HepG2 (cell line): Measurements from ENCODE around the gene VKORC1. TPM values are rescaled to one million over a fixed set of nuclear protein-coding genes. Genes with fewer than 3 reads are reported as not detected.
A peak's percentile ranks its signal among the peaks of the same experiment; 100 is the strongest.

Source experiments
- ATF4 ChIP-seq, 2 experiments: fragments of 450-650 bp in 1 of 2; sonication (generic) in 1 of 2; formaldehyde crosslinking; IDR thresholded peaks; 2 replicates each; pipeline versions ENCODE4 v1.5.0 to v1.8.0; 2020 to 2022; ENCODE audit warnings: mild to moderate bottlenecking in 1 of 2, missing genetic modification reagents in 1 of 2
- BRF2 ChIP-seq: sonication (generic); formaldehyde crosslinking; IDR thresholded peaks from 2 replicates; pipeline ENCODE4 v1.8.1; 2022; ENCODE audit warnings: mild to moderate bottlenecking, missing genetic modification reagents
- ELF1 ChIP-seq: sonication (generic); formaldehyde crosslinking; IDR thresholded peaks from 2 replicates; pipeline ENCODE4 v1.4.0; 2020; ENCODE audit warnings: missing genetic modification reagents
- FLYWCH1 ChIP-seq: sonication (generic); formaldehyde crosslinking; IDR thresholded peaks from 2 replicates; pipeline ENCODE4 v1.8.1; 2023; ENCODE audit warnings: mild to moderate bottlenecking, missing genetic modification reagents
- MATR3 ChIP-seq: sonication (generic); formaldehyde crosslinking; IDR thresholded peaks from 2 replicates; pipeline ENCODE4 v1.4.0; 2020; ENCODE audit warnings: missing genetic modification reagents
- MTA1 ChIP-seq: sonication (generic); formaldehyde crosslinking; IDR thresholded peaks from 2 replicates; pipeline ENCODE4 v1.4.0; 2020; ENCODE audit warnings: missing genetic modification reagents, mild to moderate bottlenecking, borderline replicate concordance
- PLRG1 ChIP-seq: fragments of 450-650 bp; conservative IDR thresholded peaks from 2 replicates; pipeline ENCODE4 v1.6.1; 2016
- POLR2A ChIP-seq, 2 experiments: IDR thresholded peaks; 2 replicates each; pipeline ENCODE4 v1.6.1; 2011; ENCODE audit warnings: low read depth in 2 of 2, low read length in 2 of 2, mild to moderate bottlenecking in 1 of 2, moderate library complexity in 1 of 2; ENCODE audit not compliant: insufficient read depth in 1 of 2
- RFX3 ChIP-seq: IDR thresholded peaks from 2 replicates; pipeline ENCODE4 v1.6.1; 2016; ENCODE audit warnings: missing biosample characterization, missing genetic modification reagents
- SKIL ChIP-seq: sonication (generic); formaldehyde crosslinking; IDR thresholded peaks from 2 replicates; pipeline ENCODE4 v1.8.0; 2022; ENCODE audit warnings: missing genetic modification reagents, mild to moderate bottlenecking, moderate library complexity, borderline replicate concordance
- TFDP1 ChIP-seq: IDR thresholded peaks from 2 replicates; pipeline ENCODE4 v1.6.1; 2016; ENCODE audit warnings: missing compliant biosample characterization, missing genetic modification reagents, borderline replicate concordance
- ZBTB39 ChIP-seq: sonication (generic); formaldehyde crosslinking; IDR thresholded peaks from 2 replicates; pipeline ENCODE4 v1.5.0; 2020; ENCODE audit warnings: missing genetic modification reagents
- ZBTB7A ChIP-seq: sonication (generic); formaldehyde crosslinking; IDR thresholded peaks from 2 replicates; pipeline ENCODE4 v1.8.0; 2022; ENCODE audit warnings: mild to moderate bottlenecking, missing genetic modification reagents
- ZNF292 ChIP-seq: sonication (generic); formaldehyde crosslinking; IDR thresholded peaks from 2 replicates; pipeline ENCODE4 v1.8.1; 2022; ENCODE audit warnings: mild to moderate bottlenecking, low read depth, missing genetic modification reagents, borderline replicate concordance
- ZNF333 ChIP-seq: sonication (generic); formaldehyde crosslinking; IDR thresholded peaks from 2 replicates; pipeline ENCODE4 v1.4.0; 2020; ENCODE audit warnings: mild to moderate bottlenecking, missing genetic modification reagents, borderline replicate concordance
- ZNF343 ChIP-seq: sonication (generic); formaldehyde crosslinking; IDR thresholded peaks from 2 replicates; pipeline ENCODE4 v1.4.0; 2020; ENCODE audit warnings: mild to moderate bottlenecking, missing genetic modification reagents
- ZNF564 ChIP-seq: sonication (generic); formaldehyde crosslinking; IDR thresholded peaks from 2 replicates; pipeline ENCODE4 v1.8.1; 2023; ENCODE audit warnings: mild to moderate bottlenecking, missing genetic modification reagents
- ZNF597 ChIP-seq: sonication (generic); formaldehyde crosslinking; IDR thresholded peaks from 2 replicates; pipeline ENCODE4 v1.5.0; 2020; ENCODE audit warnings: missing genetic modification reagents
- ZNF670 ChIP-seq: sonication (generic); formaldehyde crosslinking; IDR thresholded peaks from 2 replicates; pipeline ENCODE4 v1.8.0; 2022; ENCODE audit warnings: mild to moderate bottlenecking, missing genetic modification reagents, borderline replicate concordance
- ZNF777 ChIP-seq: sonication (generic); formaldehyde crosslinking; IDR thresholded peaks from 2 replicates; pipeline ENCODE4 v1.4.0; 2020; ENCODE audit warnings: missing genetic modification reagents
- polyA plus RNA-seq, 8 experiments: library from polyadenylated mRNA; depleted of rRNA in 3 of 8; stranded (reverse) in 7 of 8; unstranded in 1 of 8; fragments of >200 nt; fragmentation: Illumina TruSeq in 4 of 8; extraction: Trizol in 4 of 8; gene quantifications; 2 replicates each; pipeline versions ENCODE4 v1.2.1 to v1.2.3, GENCODE V29; 2011 to 2016; ENCODE audit warnings: low read depth in 4 of 8, missing spikeins in 1 of 8, mixed read lengths in 1 of 8; ENCODE audit not compliant: insufficient read depth in 1 of 8
- total RNA-seq, 5 experiments: library from RNA; depleted of rRNA; stranded (reverse); fragments of >200 nt; fragmentation: Illumina TruSeq; extraction: Trizol; gene quantifications; 2 replicates each; pipeline ENCODE4 v1.2.3, GENCODE V29; 2016; ENCODE audit warnings: low read depth in 1 of 5

The VKORC1 gene
- total and polyA plus RNA-seq, 2 of the 13 experiments (the other 11 are each of a cell fraction or from before 2014, with no cell fraction given): 141 to 615 TPM

GRCh38 chr16:31117384-31118222 lies 23.0 kb upstream of the VKORC1 start, which contains the start of gene KAT8 (continued):
- TF ChIP-seq ELF1 (peak; percentile 74), ZNF343 (CRISPR knock-in tag) (peak; percentile 85; the same call in 1 of the 2 replicates), ATF4 (CRISPR knock-in tag; IDR thresholded peaks at IDR 0.05) (peak in 1 of 2 experiments; percentile 87; a peak in 2 of 4 replicates), SKIL (peak; percentile 65), TFDP1 (CRISPR knock-in tag) (peak; percentile 87), FLYWCH1 (CRISPR knock-in tag) (no peak), ZNF564 (CRISPR knock-in tag) (0 out of 2 replicates have a peak, but pooled peaks have one; percentile 38), RFX3 (CRISPR knock-in tag) (no peak), ZNF670 (CRISPR knock-in tag) (no peak; the same call in 1 of the 2 replicates), ZBTB39 (no peak), ZNF292 (CRISPR knock-in tag) (no peak), ZNF777 (CRISPR knock-in tag) (0 out of 2 replicates have a peak, but pooled peaks have one; percentile 26), ZNF333 (CRISPR knock-in tag) (no peak), MTA1 (CRISPR knock-in tag) (peak; percentile 60; the same call in 1 of the 2 replicates), PLRG1 (no peak), ZNF597 (no peak), MATR3 (CRISPR knock-in tag) (0 out of 2 replicates have a peak, but pooled peaks have one; percentile 45), BRF2 (peak; percentile 60; the same call in 1 of the 2 replicates), ZBTB7A (peak; percentile 55; the same call in 1 of the 2 replicates), POLR2A (IDR thresholded peaks at IDR 0.05; ENCODE audit: insufficient read depth in 1 of 2, low read depth in 2 of 2, low read length in 2 of 2) (peak; percentile 80 to 94)
